ENCODE measurements around the gene UBE2G2. TPM values are rescaled to one million over a fixed set of nuclear protein-coding genes. Genes with fewer than 3 reads are reported as not detected.

The UBE2G2 gene
- polyA plus RNA-seq, 1 donor (not counting 4 experiments of a cell fraction or from before 2014, with no cell fraction given) = 106 TPM

DNA sequence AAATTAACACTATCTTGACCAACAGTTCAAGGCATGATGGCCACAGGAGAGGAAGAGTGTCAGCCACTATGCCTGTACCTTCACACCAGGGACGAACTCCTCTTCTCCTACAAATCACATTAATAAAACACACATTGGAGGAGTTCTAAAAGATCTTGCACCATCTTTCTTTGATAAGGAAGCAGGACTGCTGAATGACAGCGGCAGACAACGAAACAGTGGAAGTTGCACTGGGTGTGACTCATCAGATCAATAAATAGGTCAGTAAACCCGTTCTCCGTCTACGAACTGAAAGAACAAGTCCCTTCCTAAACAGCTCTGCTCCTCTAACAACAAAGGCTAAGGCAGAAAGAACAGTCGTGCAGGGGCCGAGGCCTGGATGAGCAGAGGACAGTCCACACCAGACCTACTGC is 23.1 kb downstream of the UBE2G2 start:
- FAIRE-seq (peak; percentile 34), DNase-seq (ENCODE audit: low read depth, low spot score) (no peak)
- TF ChIP-seq EZH2 (IDR thresholded peaks at IDR 0.05; ENCODE audit: low read length) = no peak
- TF ChIP-seq, protein P1, sequence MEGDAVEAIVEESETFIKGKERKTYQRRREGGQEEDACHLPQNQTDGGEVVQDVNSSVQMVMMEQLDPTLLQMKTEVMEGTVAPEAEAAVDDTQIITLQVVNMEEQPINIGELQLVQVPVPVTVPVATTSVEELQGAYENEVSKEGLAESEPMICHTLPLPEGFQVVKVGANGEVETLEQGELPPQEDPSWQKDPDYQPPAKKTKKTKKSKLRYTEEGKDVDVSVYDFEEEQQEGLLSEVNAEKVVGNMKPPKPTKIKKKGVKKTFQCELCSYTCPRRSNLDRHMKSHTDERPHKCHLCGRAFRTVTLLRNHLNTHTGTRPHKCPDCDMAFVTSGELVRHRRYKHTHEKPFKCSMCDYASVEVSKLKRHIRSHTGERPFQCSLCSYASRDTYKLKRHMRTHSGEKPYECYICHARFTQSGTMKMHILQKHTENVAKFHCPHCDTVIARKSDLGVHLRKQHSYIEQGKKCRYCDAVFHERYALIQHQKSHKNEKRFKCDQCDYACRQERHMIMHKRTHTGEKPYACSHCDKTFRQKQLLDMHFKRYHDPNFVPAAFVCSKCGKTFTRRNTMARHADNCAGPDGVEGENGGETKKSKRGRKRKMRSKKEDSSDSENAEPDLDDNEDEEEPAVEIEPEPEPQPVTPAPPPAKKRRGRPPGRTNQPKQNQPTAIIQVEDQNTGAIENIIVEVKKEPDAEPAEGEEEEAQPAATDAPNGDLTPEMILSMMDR (optimal IDR thresholded peaks at IDR 0.05 in 1 of 3, IDR thresholded peaks at IDR 0.05 in 1 of 3, conservative IDR thresholded peaks at IDR 0.05 in 1 of 3; ENCODE audit: extremely low read depth in 1 of 3, insufficient read depth in 2 of 3, low read length in 3 of 3) = no peak
- Histone ChIP-seq H4K20me1 (ENCODE audit: control insufficient read depth, extremely low read depth, insufficient read depth, low read length) (no peaks in the 10 kb centered on the region), H3K79me2 (ENCODE audit: control insufficient read depth, insufficient read depth, low read length) (peaks cover 25% of the 10 kb centered on the region), H3K4me3 (ENCODE audit: control insufficient read depth in 2 of 3, extremely low read depth in 1 of 3, insufficient read depth in 2 of 3, low read depth in 1 of 3, low read length in 3 of 3) (no peak overlapping the region), H3K9me1 (ENCODE audit: control insufficient read depth, extremely low read depth, insufficient read depth, low read length) (no peaks in the 10 kb centered on the region), H3K9me3 (ENCODE audit: control insufficient read depth, low read depth, low read length) (no peaks in the 10 kb centered on the region), H2AFZ (ENCODE audit: control insufficient read depth, low read length) (no peak overlapping the region), H3K27me3 (ENCODE audit: control insufficient read depth, extremely low read depth, insufficient read depth, low read length) (no peaks in the 10 kb centered on the region), H3K4me2 (ENCODE audit: control insufficient read depth, extremely low read depth, insufficient read depth, low read depth, low read length) (peak overlapping the region; percentile 59), H3K9ac (ENCODE audit: control insufficient read depth, extremely low read depth, insufficient read depth, low read length) (peak overlapping the region; percentile 58), H3K27ac (ENCODE audit: control insufficient read depth, insufficient read depth, low read length) (peak overlapping the region; percentile 79), H3K36me3 (ENCODE audit: control insufficient read depth in 2 of 2, extremely low read depth in 1 of 2, insufficient read depth in 2 of 2, low read length in 2 of 2) (peaks cover 10 to 29% of the 10 kb centered on the region in 2 experiments), H3K4me1 (ENCODE audit: control insufficient read depth, extremely low read depth, insufficient read depth, low read length) (peaks cover 19% of the 10 kb centered on the region)
- dilution Hi-C loops (cut with MboI; ENCODE audit: extremely low pct_ligation_motif_present, low sequenced_read_pairs) = no loop called here

DNA sequence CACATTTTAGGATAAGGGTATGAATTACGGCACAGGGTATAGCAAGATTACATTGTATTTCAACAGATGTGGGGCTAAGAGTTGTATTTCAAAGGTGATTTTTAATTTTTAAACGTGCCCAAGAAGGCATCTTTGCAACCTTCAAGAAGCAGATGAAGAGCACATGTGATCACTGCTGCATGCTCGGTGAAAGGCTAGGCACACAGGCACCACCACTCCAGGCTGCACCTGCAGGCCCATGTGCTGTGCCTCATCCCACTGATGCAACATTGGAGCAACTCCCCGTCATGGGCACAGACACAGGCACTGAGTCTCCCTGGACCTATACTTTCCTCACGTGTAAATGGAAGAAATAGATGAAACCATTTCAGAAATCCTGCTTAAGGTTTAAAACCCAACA is 23.5 kb downstream of the UBE2G2 start:
- peak overlapping the region; percentile 58 for H3K9ac ChIP-seq (ENCODE audit: control insufficient read depth, extremely low read depth, insufficient read depth, low read length)
- H3K27ac ChIP-seq (ENCODE audit: control insufficient read depth, insufficient read depth, low read length) = peak overlapping the region; percentile 79
- H3K9me1 ChIP-seq (ENCODE audit: control insufficient read depth, extremely low read depth, insufficient read depth, low read length) = no peaks in the 10 kb centered on the region
- no peak for FAIRE-seq
- H3K27me3 ChIP-seq (ENCODE audit: control insufficient read depth, extremely low read depth, insufficient read depth, low read length) = no peaks in the 10 kb centered on the region
- H3K79me2 ChIP-seq (ENCODE audit: control insufficient read depth, insufficient read depth, low read length) = peaks cover 21% of the 10 kb centered on the region
- H2AFZ ChIP-seq (ENCODE audit: control insufficient read depth, low read length) = no peak overlapping the region
- no peaks in the 10 kb centered on the region for H4K20me1 ChIP-seq (ENCODE audit: control insufficient read depth, extremely low read depth, insufficient read depth, low read length)
- peaks cover 12 to 29% of the 10 kb centered on the region in 2 experiments for H3K36me3 ChIP-seq (ENCODE audit: control insufficient read depth in 2 of 2, extremely low read depth in 1 of 2, insufficient read depth in 2 of 2, low read length in 2 of 2)
- peaks cover 19% of the 10 kb centered on the region for H3K4me1 ChIP-seq (ENCODE audit: control insufficient read depth, extremely low read depth, insufficient read depth, low read length)
- DNase-seq (ENCODE audit: low read depth, low spot score) = no peak
- H3K4me3 ChIP-seq (ENCODE audit: control insufficient read depth in 2 of 3, extremely low read depth in 1 of 3, insufficient read depth in 2 of 3, low read depth in 1 of 3, low read length in 3 of 3) = no peak overlapping the region
- peak overlapping the region; percentile 59 for H3K4me2 ChIP-seq (ENCODE audit: control insufficient read depth, extremely low read depth, insufficient read depth, low read depth, low read length)
- no peak for TF ChIP-seq EZH2 (IDR thresholded peaks at IDR 0.05; ENCODE audit: low read length)
- TF ChIP-seq, protein P1 (optimal IDR thresholded peaks at IDR 0.05 in 1 of 3, IDR thresholded peaks at IDR 0.05 in 1 of 3, conservative IDR thresholded peaks at IDR 0.05 in 1 of 3; ENCODE audit: extremely low read depth in 1 of 3, insufficient read depth in 2 of 3, low read length in 3 of 3) = no peak
- no peaks in the 10 kb centered on the region for H3K9me3 ChIP-seq (ENCODE audit: control insufficient read depth, low read depth, low read length)
- dilution Hi-C loops (cut with MboI; ENCODE audit: extremely low pct_ligation_motif_present, low sequenced_read_pairs) = no loop called here
